Peyer's patch (tissue), 4 donors: ENCODE measurements around the gene HEYL. TPM values are rescaled to one million over a fixed set of nuclear protein-coding genes. Genes with fewer than 3 reads are reported as not detected.

Experiments
- DNase-seq, 3 donors: peaks; one replicate each; pipeline ENCODE4 v3.0.0-alpha.2; 2017 to 2019
- H3K27ac ChIP-seq, 4 donors: fragments of 200-600 bp; sonication (generic); one replicate each; pipeline ENCODE4 v1.5.1; 2016 to 2019
- H3K27me3 ChIP-seq, 2 donors: fragments of 200-600 bp; sonication (generic); one replicate each; pipeline ENCODE4 v1.5.1; 2019
- H3K36me3 ChIP-seq, 3 donors: fragments of 200-600 bp; sonication (generic); one replicate each; pipeline ENCODE4 v1.5.1; 2016 to 2019
- H3K4me1 ChIP-seq, 4 donors: fragments of 200-600 bp; sonication (generic); one replicate each; pipeline ENCODE4 v1.5.1; 2016 to 2019
- H3K4me3 ChIP-seq, 4 donors: fragments of 200-600 bp; sonication (generic); 1 replicate in 3 of 4; 2 replicates in 1 of 4; pipeline ENCODE4 v1.5.1; 2016 to 2019; ENCODE audit warnings: mild to moderate bottlenecking in 1 of 4
- H3K9me3 ChIP-seq, 4 donors: fragments of 200-600 bp; sonication (generic); one replicate each; pipeline ENCODE4 v1.5.1; 2016 to 2019; ENCODE audit warnings: mild to moderate bottlenecking in 1 of 4
- POLR2A ChIP-seq, 2 donors: fragments of 450-650 bp; IDR thresholded peaks; one replicate each; pipeline ENCODE4 v1.5.1; 2017; ENCODE audit warnings: antibody characterized with exemption in 2 of 2, mild to moderate bottlenecking in 2 of 2, moderate library complexity in 2 of 2
- total RNA-seq, 4 donors: library from RNA; depleted of rRNA; stranded (reverse); fragments of >200 nt; gene quantifications; one replicate each; pipeline ENCODE4 v1.1.0, GENCODE V29; 2016
- TF ChIP-seq, protein P1 (sequence below), 6 experiments: fragments of 450-650 bp in 4 of 6; fragments of 200-600 bp in 2 of 6; sonication (generic) in 1 of 6; IDR thresholded peaks; one replicate each; pipeline ENCODE4 v1.5.1; 2017 to 2019; ENCODE audit warnings: antibody characterized with exemption in 6 of 6, mild to moderate bottlenecking in 3 of 6, moderate library complexity in 1 of 6

The HEYL gene
- total RNA-seq, 4 donors from 2014 or later: 0.95 to 5.8 (median 1.5) TPM; not detected in 1

DNA sequence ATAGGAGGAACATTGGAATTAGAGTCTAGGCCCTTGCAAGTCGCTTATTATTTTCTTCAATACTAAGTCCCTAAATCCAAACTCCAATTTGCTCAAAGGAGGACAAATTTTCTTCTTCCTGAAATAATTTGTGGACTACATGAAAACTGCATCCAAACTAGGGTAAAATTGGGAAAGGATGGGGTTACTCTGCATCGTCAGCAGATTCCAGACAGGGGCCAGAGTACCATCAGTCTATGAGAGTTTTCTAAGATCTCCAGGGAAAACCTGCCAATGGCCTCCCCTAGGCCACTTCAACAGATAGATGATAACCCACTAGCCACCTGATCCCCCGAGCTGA, 508 bp downstream of the HEYL start:
- no peaks in the 10 kb centered on the region for H3K9me3 ChIP-seq
- peaks cover 0 to 6% (median 2%) of the 10 kb centered on the region in 4 donors for H3K4me1 ChIP-seq
- no peaks in the 10 kb centered on the region for H3K27me3 ChIP-seq
- DNase-seq: no peak
- peak overlapping the region in 1 of 4 donors; percentile 22 for H3K27ac ChIP-seq
- H3K4me3 ChIP-seq: peak overlapping the region in 3 of 4 donors; percentile 53 to 56 (median 53)
- no peak for TF ChIP-seq POLR2A (IDR thresholded peaks at IDR 0.05)
- TF ChIP-seq, protein P1, sequence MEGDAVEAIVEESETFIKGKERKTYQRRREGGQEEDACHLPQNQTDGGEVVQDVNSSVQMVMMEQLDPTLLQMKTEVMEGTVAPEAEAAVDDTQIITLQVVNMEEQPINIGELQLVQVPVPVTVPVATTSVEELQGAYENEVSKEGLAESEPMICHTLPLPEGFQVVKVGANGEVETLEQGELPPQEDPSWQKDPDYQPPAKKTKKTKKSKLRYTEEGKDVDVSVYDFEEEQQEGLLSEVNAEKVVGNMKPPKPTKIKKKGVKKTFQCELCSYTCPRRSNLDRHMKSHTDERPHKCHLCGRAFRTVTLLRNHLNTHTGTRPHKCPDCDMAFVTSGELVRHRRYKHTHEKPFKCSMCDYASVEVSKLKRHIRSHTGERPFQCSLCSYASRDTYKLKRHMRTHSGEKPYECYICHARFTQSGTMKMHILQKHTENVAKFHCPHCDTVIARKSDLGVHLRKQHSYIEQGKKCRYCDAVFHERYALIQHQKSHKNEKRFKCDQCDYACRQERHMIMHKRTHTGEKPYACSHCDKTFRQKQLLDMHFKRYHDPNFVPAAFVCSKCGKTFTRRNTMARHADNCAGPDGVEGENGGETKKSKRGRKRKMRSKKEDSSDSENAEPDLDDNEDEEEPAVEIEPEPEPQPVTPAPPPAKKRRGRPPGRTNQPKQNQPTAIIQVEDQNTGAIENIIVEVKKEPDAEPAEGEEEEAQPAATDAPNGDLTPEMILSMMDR (IDR thresholded peaks at IDR 0.05): no peak
- no peaks in the 10 kb centered on the region for H3K36me3 ChIP-seq

DNA sequence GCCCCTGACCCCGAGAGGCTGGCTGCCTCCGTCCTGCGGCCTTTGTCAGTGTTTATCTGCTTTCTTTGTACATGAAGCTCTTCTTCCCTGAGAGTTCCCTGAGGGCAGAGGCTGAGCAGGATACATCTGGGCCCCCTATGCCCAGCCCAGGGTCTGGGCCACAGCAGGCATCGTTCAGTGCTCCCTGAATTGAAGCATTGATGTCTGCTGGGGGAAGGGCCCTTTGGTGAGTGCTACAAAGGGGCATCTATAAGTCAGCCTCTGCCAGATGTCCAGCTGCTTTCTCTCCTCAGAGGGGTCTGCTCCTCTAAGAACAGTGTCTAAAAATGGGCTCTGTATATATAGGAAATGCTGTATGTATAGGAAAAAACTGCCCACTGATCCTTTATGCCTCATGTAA, 2.1 kb downstream of the HEYL start:
- Histone ChIP-seq H3K4me3 (no peak overlapping the region), H3K36me3 (no peaks in the 10 kb centered on the region), H3K27me3 (no peaks in the 10 kb centered on the region), H3K4me1 (peaks cover 0 to 12% (median 3%) of the 10 kb centered on the region in 4 donors), H3K27ac (no peak overlapping the region), H3K9me3 (no peaks in the 10 kb centered on the region)
- no peak for DNase-seq
- no peak for TF ChIP-seq POLR2A (IDR thresholded peaks at IDR 0.05)
- TF ChIP-seq, protein P1 (IDR thresholded peaks at IDR 0.05): no peak

DNA sequence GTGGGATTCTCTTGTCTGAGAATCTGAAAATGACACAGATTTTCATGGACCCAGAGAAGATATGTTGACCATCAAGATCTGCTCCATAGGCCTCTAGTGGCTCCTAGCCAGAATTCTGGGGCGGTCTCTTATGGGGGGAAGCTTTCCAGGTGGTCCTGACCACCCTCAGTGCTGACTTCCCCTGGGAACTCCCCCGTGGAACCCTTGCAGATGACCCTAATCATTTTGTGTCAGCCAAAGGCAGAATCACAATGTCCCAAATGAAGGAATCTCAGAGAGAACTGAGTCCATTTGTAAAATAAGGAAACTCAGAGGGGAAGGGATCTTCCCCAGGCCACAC, 3.6 kb downstream of the HEYL start:
- Histone ChIP-seq H3K4me1 (peaks cover 0 to 12% (median 3%) of the 10 kb centered on the region in 4 donors), H3K27me3 (no peaks in the 10 kb centered on the region), H3K27ac (peak overlapping the region in 1 of 4 donors; percentile 48), H3K9me3 (no peaks in the 10 kb centered on the region), H3K36me3 (no peaks in the 10 kb centered on the region), H3K4me3 (no peak overlapping the region)
- no peak for TF ChIP-seq POLR2A (IDR thresholded peaks at IDR 0.05)
- TF ChIP-seq, protein P1 (IDR thresholded peaks at IDR 0.05): no peak
- no peak for DNase-seq

DNA sequence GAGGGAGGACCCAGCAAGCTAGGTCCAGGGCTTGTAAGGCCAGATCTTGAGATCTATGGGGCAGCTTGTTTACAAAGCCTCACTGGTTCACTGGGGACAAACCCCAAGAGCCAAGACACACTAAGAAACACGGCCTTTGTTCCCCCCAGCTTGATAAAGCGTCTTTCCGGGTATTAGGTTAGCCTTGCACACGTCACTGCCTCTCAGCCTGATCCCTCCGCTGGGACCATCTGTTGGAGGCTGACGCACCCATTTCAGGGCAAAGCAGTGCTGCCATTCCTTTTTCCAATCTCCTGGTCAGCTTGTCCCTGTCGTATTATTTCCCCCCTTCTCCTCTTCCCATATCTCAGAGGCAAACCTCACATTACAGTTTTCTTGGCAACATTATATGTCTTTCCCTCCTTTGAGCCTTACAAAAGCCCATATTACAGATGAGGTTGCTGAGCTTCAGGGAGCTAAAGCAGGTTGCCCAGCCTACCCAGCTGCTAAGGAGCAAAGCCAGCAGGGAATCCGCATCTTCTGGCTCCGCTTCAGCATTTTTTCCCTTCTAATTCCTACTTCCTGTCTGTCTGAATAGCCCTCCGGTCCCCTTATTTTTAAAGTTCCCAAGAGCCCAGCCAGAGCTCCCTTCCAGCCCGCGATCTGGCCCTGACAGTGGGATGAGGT, 4.1 kb downstream of the HEYL start:
- TF ChIP-seq, protein P1 (IDR thresholded peaks at IDR 0.05): no peak
- no peak for TF ChIP-seq POLR2A (IDR thresholded peaks at IDR 0.05)
- H3K4me3 ChIP-seq: no peak overlapping the region
- DNase-seq: no peak
- peaks cover 0 to 12% (median 3%) of the 10 kb centered on the region in 4 donors for H3K4me1 ChIP-seq
- H3K27me3 ChIP-seq: no peaks in the 10 kb centered on the region
- no peaks in the 10 kb centered on the region for H3K9me3 ChIP-seq
- peak overlapping the region in 1 of 4 donors; percentile 48 for H3K27ac ChIP-seq
- H3K36me3 ChIP-seq: no peaks in the 10 kb centered on the region

DNA sequence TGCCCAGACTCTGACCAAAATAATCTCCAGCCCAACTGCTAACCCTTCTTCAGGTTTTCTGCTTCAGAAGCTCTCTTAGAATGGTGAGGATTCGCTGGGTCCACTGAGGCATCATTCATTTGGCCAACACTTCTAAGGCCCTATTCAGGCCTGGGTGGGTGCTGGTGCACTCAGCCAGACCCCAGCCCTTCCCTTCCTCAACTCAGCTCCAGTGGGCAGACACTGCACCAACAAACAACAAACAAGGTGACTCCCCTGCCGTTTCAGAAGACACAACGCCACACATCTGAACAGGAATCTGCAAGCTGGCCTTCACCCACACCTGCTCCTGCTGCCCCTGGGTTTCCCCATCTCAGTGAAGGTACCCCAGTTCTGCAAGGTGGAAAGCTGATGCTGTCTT, 6.0 kb downstream of the HEYL start:
- H3K4me3 ChIP-seq: no peak overlapping the region
- H3K27me3 ChIP-seq: no peaks in the 10 kb centered on the region
- no peaks in the 10 kb centered on the region for H3K36me3 ChIP-seq
- peak overlapping the region in 1 of 4 donors; percentile 19 for H3K27ac ChIP-seq
- H3K9me3 ChIP-seq: no peaks in the 10 kb centered on the region
- TF ChIP-seq, protein P1 (IDR thresholded peaks at IDR 0.05): no peak
- no peak for TF ChIP-seq POLR2A (IDR thresholded peaks at IDR 0.05)
- no peak for DNase-seq
- peaks cover 0 to 8% (median 0%) of the 10 kb centered on the region in 4 donors for H3K4me1 ChIP-seq
